Measurements from ENCODE around the gene NR2C1. TPM values are rescaled to one million over a fixed set of nuclear protein-coding genes. Genes with fewer than 3 reads are reported as not detected.
A peak's percentile ranks its signal among the peaks of the same experiment; 100 is the strongest.

Gene NR2C1
- total RNA-seq, 3 donors from 2014 or later (not counting 1 experiment from before 2014, with no cell fraction given), result 41.4 to 58.5 (median 46.9) TPM

DNA sequence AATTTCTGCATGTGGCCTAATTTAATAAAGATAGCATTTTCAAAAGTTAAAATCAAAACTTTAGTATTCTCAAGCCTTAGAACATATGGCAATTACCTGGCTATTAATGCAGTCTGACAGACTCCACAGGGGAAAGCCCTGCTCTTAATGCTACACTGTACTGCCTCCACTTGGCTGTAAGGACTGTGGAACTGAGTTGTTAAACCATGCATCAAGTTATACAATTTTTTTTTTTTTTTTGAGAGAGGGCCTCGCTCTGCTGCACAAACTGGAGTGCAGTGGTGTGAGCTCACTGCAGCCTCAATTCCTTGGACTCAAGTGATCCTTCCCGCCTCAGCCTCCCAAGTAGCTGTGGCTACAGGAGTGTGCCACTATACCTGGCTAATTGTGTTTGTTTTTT lies 50.9 kb downstream of the NR2C1 start:
- Histone ChIP-seq H3K4me1 (ENCODE audit: control insufficient read depth, insufficient read depth, low read length) (no peaks in the 10 kb centered on the region), H3K36me3 (ENCODE audit: control insufficient read depth, insufficient read depth, low read length) (peaks cover 3% of the 10 kb centered on the region), H3K4me3 (ENCODE audit: low read length) (no peak overlapping the region), H3K27ac (ENCODE audit: low read length) (no peak overlapping the region), H3K27me3 (ENCODE audit: control insufficient read depth, insufficient read depth, low read length) (no peaks in the 10 kb centered on the region), H3K9me3 (ENCODE audit: control insufficient read depth, insufficient read depth, low read length) (no peaks in the 10 kb centered on the region)
- Mint-ChIP-seq H3K4me1 (no peaks in the 10 kb centered on the region), H3K27ac (no peak overlapping the region), H3K4me3 (no peak overlapping the region), H3K27me3 (ENCODE audit: low read depth in 2 of 2) (no peaks in the 10 kb centered on the region), H3K9me3 (no peaks in the 10 kb centered on the region), H3K36me3 (no peaks in the 10 kb centered on the region)
- WGBS (ENCODE audit: insufficient coverage), result 100% methylated on average over 2 of the region's 2 CpGs
- TF ChIP-seq, protein P1, sequence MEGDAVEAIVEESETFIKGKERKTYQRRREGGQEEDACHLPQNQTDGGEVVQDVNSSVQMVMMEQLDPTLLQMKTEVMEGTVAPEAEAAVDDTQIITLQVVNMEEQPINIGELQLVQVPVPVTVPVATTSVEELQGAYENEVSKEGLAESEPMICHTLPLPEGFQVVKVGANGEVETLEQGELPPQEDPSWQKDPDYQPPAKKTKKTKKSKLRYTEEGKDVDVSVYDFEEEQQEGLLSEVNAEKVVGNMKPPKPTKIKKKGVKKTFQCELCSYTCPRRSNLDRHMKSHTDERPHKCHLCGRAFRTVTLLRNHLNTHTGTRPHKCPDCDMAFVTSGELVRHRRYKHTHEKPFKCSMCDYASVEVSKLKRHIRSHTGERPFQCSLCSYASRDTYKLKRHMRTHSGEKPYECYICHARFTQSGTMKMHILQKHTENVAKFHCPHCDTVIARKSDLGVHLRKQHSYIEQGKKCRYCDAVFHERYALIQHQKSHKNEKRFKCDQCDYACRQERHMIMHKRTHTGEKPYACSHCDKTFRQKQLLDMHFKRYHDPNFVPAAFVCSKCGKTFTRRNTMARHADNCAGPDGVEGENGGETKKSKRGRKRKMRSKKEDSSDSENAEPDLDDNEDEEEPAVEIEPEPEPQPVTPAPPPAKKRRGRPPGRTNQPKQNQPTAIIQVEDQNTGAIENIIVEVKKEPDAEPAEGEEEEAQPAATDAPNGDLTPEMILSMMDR (IDR thresholded peaks at IDR 0.05), result no peak
- peak in 1 of 2 donors; percentile 14 for DNase-seq
- ATAC-seq, result no peak
- intact Hi-C loops (cut with micrococcal nuclease), result no loop called here

DNA sequence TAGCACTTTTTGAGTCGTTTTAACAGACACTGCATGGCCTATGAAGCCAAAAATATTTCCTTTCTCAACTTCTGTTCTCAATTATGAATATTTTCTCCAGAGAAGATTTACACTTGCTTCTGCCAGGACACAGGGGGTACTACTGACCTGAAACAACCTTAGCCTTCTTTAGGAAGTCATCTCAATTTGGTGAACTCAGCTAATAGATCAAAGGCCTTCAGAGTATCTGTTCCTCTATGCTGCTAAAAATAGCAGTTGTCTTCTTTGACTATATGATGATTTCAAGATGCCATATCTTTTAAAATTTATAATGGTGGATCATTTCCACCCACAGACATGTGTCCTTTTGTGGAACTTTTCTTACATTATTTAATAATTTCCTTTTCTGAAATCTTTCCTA lies 55.9 kb downstream of the NR2C1 start:
- no peak overlapping the region for H3K4me3 Mint-ChIP-seq
- DNase-seq, result no peak
- TF ChIP-seq, protein P1 (IDR thresholded peaks at IDR 0.05), result no peak
- peaks cover 0 to 8% of the 10 kb centered on the region in 2 donors for H3K27me3 Mint-ChIP-seq (ENCODE audit: low read depth in 2 of 2)
- no peak for ATAC-seq
- no peaks in the 10 kb centered on the region for H3K36me3 Mint-ChIP-seq
- Histone ChIP-seq H3K27ac (ENCODE audit: low read length) (no peak overlapping the region), H3K4me1 (ENCODE audit: control insufficient read depth, insufficient read depth, low read length) (no peaks in the 10 kb centered on the region), H3K4me3 (ENCODE audit: low read length) (no peak overlapping the region), H3K36me3 (ENCODE audit: control insufficient read depth, insufficient read depth, low read length) (peaks cover 2% of the 10 kb centered on the region), H3K9me3 (ENCODE audit: control insufficient read depth, insufficient read depth, low read length) (no peaks in the 10 kb centered on the region), H3K27me3 (ENCODE audit: control insufficient read depth, insufficient read depth, low read length) (no peaks in the 10 kb centered on the region)
- no peak overlapping the region for H3K27ac Mint-ChIP-seq
- H3K9me3 Mint-ChIP-seq, result peaks cover 0 to 5% of the 10 kb centered on the region in 2 donors
- H3K4me1 Mint-ChIP-seq, result no peaks in the 10 kb centered on the region
- WGBS (ENCODE audit: insufficient coverage), result 86% methylated on average over 1 of the region's 1 CpG
- intact Hi-C loops (cut with micrococcal nuclease), result no loop called here

DNA sequence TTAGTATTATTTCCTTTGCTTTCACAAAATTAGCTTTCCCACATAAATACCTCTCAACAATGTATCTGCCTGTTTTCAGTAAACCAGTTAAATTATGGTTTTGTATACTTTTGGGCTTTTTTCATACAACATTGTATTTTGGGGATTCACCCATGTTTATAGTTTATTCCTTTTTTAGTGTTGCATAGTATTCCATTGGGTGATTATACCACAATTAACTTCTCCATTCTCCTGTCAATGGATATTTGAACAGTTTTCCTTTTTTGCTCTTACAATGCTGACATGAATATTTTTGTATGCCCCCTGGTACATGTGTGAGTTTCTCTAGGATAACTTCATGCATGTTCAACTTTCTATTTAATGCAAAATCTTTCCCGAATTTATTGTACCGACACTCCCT lies 57.3 kb downstream of the NR2C1 start:
- no peak overlapping the region for H3K27ac ChIP-seq (ENCODE audit: low read length)

DNA sequence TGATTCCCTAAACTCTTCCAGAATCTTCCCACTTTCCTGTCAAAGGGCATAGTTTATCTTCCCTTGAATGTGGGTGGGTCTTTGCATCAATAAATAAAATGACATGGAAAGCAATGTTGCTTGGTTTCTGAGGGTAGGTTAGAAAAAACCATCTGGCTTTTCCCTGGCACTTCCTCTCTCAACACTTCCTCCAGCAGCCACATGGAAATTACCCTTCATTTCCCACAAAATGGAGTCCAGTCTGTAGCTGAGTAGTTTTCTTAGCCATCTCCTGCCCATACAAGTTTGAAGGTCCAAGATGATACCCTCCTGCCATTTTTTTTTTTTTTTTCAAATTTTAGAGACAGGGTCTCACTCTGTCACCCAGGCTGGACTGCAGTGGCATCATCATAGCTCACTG lies 58.9 kb downstream of the NR2C1 start:
- Histone ChIP-seq H3K4me1 (ENCODE audit: control insufficient read depth, insufficient read depth, low read length) (no peaks in the 10 kb centered on the region), H3K36me3 (ENCODE audit: control insufficient read depth, insufficient read depth, low read length) (no peaks in the 10 kb centered on the region), H3K27ac (ENCODE audit: low read length) (no peak overlapping the region), H3K9me3 (ENCODE audit: control insufficient read depth, insufficient read depth, low read length) (no peaks in the 10 kb centered on the region), H3K4me3 (ENCODE audit: low read length) (no peak overlapping the region), H3K27me3 (ENCODE audit: control insufficient read depth, insufficient read depth, low read length) (no peaks in the 10 kb centered on the region)
- Mint-ChIP-seq H3K4me1 (no peaks in the 10 kb centered on the region), H3K4me3 (no peak overlapping the region), H3K27ac (no peak overlapping the region), H3K36me3 (no peaks in the 10 kb centered on the region), H3K27me3 (ENCODE audit: low read depth in 2 of 2) (peaks cover 0 to 8% of the 10 kb centered on the region in 2 donors), H3K9me3 (peaks cover 0 to 5% of the 10 kb centered on the region in 2 donors)
- intact Hi-C loops (cut with micrococcal nuclease), result no loop called here
- TF ChIP-seq, protein P1 (IDR thresholded peaks at IDR 0.05), result no peak
- ATAC-seq (no peak), DNase-seq (no peak)

More for the DNA sequence above, 57.3 kb downstream of the NR2C1 start:
- no peak for ATAC-seq
- peaks cover 0 to 5% of the 10 kb centered on the region in 2 donors for H3K9me3 Mint-ChIP-seq
- Histone ChIP-seq H3K4me3 (ENCODE audit: low read length) (no peak overlapping the region), H3K36me3 (ENCODE audit: control insufficient read depth, insufficient read depth, low read length) (no peaks in the 10 kb centered on the region), H3K27me3 (ENCODE audit: control insufficient read depth, insufficient read depth, low read length) (no peaks in the 10 kb centered on the region), H3K4me1 (ENCODE audit: control insufficient read depth, insufficient read depth, low read length) (no peaks in the 10 kb centered on the region), H3K9me3 (ENCODE audit: control insufficient read depth, insufficient read depth, low read length) (no peaks in the 10 kb centered on the region)
- H3K36me3 Mint-ChIP-seq, result no peaks in the 10 kb centered on the region
- intact Hi-C loops (cut with micrococcal nuclease), result no loop called here
- no peak for DNase-seq
- WGBS (ENCODE audit: insufficient coverage), result 94% methylated on average over 2 of the region's 2 CpGs
- H3K27me3 Mint-ChIP-seq (ENCODE audit: low read depth in 2 of 2), result peaks cover 0 to 8% of the 10 kb centered on the region in 2 donors
- TF ChIP-seq, protein P1 (IDR thresholded peaks at IDR 0.05), result no peak
- no peak overlapping the region for H3K4me3 Mint-ChIP-seq
- no peaks in the 10 kb centered on the region for H3K4me1 Mint-ChIP-seq
- no peak overlapping the region for H3K27ac Mint-ChIP-seq

All from natural killer cell (primary cell).